ENCODE data around the gene IL17RE.
"Not testable (repeated sequence)": the region's sequence is repeated elsewhere in the genome, so short reads cannot be mapped to it uniquely, and the experiment has no call there.

Gene IL17RE

GRCh38 chr3:9869955-9870354 lies 32.7 kb upstream of the IL17RE start:
- Histone ChIP-seq H3K4me3 (ENCODE audit: low read length) (no peak overlapping the region), H3K27ac (ENCODE audit: low read length) (no peak overlapping the region), H3K4me2 (ENCODE audit: low read length) (no peak overlapping the region), H3K9ac (ENCODE audit: low read length) (no peak overlapping the region), H2AFZ (ENCODE audit: low read depth, low read length) (no peak overlapping the region), H3K79me2 (ENCODE audit: low read length) (no peaks in the 10 kb centered on the region), H3K27me3 (ENCODE audit: low read depth, low read length) (no peaks in the 10 kb centered on the region), H3K4me1 (ENCODE audit: low read length) (no peaks in the 10 kb centered on the region), H3K9me3 (ENCODE audit: insufficient read depth, low read length) (no peaks in the 10 kb centered on the region), H4K20me1 (ENCODE audit: insufficient read depth, low read length) (no peaks in the 10 kb centered on the region), H3K36me3 (replicated peaks; ENCODE audit: low read depth, low read length) (no peaks in the 10 kb centered on the region)
- no peak for TF ChIP-seq CTCF (IDR thresholded peaks at IDR 0.05; ENCODE audit: low read depth, low read length)
- no peak for TF ChIP-seq EZH2phosphoT487 (IDR thresholded peaks at IDR 0.05; ENCODE audit: low read depth)

- Histone ChIP-seq H3K4me2 (ENCODE audit: low read length) (no peak overlapping the region), H3K9ac (ENCODE audit: low read length) (no peak overlapping the region), H3K4me1 (ENCODE audit: low read length) (no peaks in the 10 kb centered on the region), H3K27ac (ENCODE audit: low read length) (no peak overlapping the region), H2AFZ (ENCODE audit: low read depth, low read length) (no peak overlapping the region), H3K27me3 (ENCODE audit: low read depth, low read length) (no peaks in the 10 kb centered on the region), H3K9me3 (ENCODE audit: insufficient read depth, low read length) (no peaks in the 10 kb centered on the region), H4K20me1 (ENCODE audit: insufficient read depth, low read length) (no peaks in the 10 kb centered on the region), H3K79me2 (ENCODE audit: low read length) (no peaks in the 10 kb centered on the region), H3K4me3 (ENCODE audit: low read length) (no peak overlapping the region), H3K36me3 (replicated peaks; ENCODE audit: low read depth, low read length) (no peaks in the 10 kb centered on the region)
- TF ChIP-seq CTCF (IDR thresholded peaks at IDR 0.05; ENCODE audit: low read depth, low read length) (no peak), EZH2phosphoT487 (IDR thresholded peaks at IDR 0.05; ENCODE audit: low read depth) (no peak)
Measured at GRCh38 chr3:9870978-9871377, 31.7 kb upstream of the IL17RE start.

GRCh38 chr3:9872067-9872466 lies 30.6 kb upstream of the IL17RE start:
- not testable (repeated sequence) for H2AFZ ChIP-seq (ENCODE audit: low read depth, low read length); H3K27ac ChIP-seq (ENCODE audit: low read length); H3K79me2 ChIP-seq (ENCODE audit: low read length)

GRCh38 chr3:9875448-9875847 lies 27.2 kb upstream of the IL17RE start:
- H3K9me3 ChIP-seq (ENCODE audit: insufficient read depth, low read length) = no peaks in the 10 kb centered on the region
- H3K4me3 ChIP-seq (ENCODE audit: low read length) = no peak overlapping the region
- H3K4me2 ChIP-seq (ENCODE audit: low read length) = no peak overlapping the region
- no peaks in the 10 kb centered on the region for H3K27me3 ChIP-seq (ENCODE audit: low read depth, low read length)
- H2AFZ ChIP-seq (ENCODE audit: low read depth, low read length) = no peak overlapping the region
- H3K4me1 ChIP-seq (ENCODE audit: low read length) = peaks cover 4% of the 10 kb centered on the region; the same call in 1 of the 2 replicates
- H3K27ac ChIP-seq (ENCODE audit: low read length) = no peak overlapping the region
- H4K20me1 ChIP-seq (ENCODE audit: insufficient read depth, low read length) = no peaks in the 10 kb centered on the region
- H3K36me3 ChIP-seq (replicated peaks; ENCODE audit: low read depth, low read length) = no peaks in the 10 kb centered on the region
- no peak overlapping the region for H3K9ac ChIP-seq (ENCODE audit: low read length)
- no peak for TF ChIP-seq CTCF (IDR thresholded peaks at IDR 0.05; ENCODE audit: low read depth, low read length)
- TF ChIP-seq EZH2phosphoT487 (IDR thresholded peaks at IDR 0.05; ENCODE audit: low read depth) = no peak
- H3K79me2 ChIP-seq (ENCODE audit: low read length) = no peaks in the 10 kb centered on the region

More at GRCh38 chr3:9872067-9872466, 30.6 kb upstream of the IL17RE start:
- not testable (repeated sequence) for H4K20me1 ChIP-seq (ENCODE audit: insufficient read depth, low read length); H3K27me3 ChIP-seq (ENCODE audit: low read depth, low read length); H3K36me3 ChIP-seq (replicated peaks; ENCODE audit: low read depth, low read length); H3K4me1 ChIP-seq (ENCODE audit: low read length); H3K4me2 ChIP-seq (ENCODE audit: low read length); H3K4me3 ChIP-seq (ENCODE audit: low read length); H3K9me3 ChIP-seq (ENCODE audit: insufficient read depth, low read length); H3K9ac ChIP-seq (ENCODE audit: low read length)

GRCh38 chr3:9876255-9876654 lies 26.4 kb upstream of the IL17RE start:
- not testable (repeated sequence) for H3K9ac ChIP-seq (ENCODE audit: low read length); H3K4me3 ChIP-seq (ENCODE audit: low read length); H3K4me1 ChIP-seq (ENCODE audit: low read length); H3K9me3 ChIP-seq (ENCODE audit: insufficient read depth, low read length); H3K4me2 ChIP-seq (ENCODE audit: low read length); H4K20me1 ChIP-seq (ENCODE audit: insufficient read depth, low read length); H3K27me3 ChIP-seq (ENCODE audit: low read depth, low read length); H2AFZ ChIP-seq (ENCODE audit: low read depth, low read length); H3K36me3 ChIP-seq (replicated peaks; ENCODE audit: low read depth, low read length); H3K79me2 ChIP-seq (ENCODE audit: low read length); H3K27ac ChIP-seq (ENCODE audit: low read length)

All from OCI-LY3 (cell line).